Activated CD8-positive, alpha-beta memory T cell treated with anti-CD3 and anti-CD28 coated beads, Interleukin-2, amount 50 U/mL, for 1 hour (primary cell): ENCODE measurements around the gene SSR1.
"Not testable (repeated sequence)": the region's sequence is repeated elsewhere in the genome, so short reads cannot be mapped to it uniquely, and the experiment has no call there.

Experiments
- DNase-seq: peaks from one replicate; pipeline ENCODE4 v3.0.0-alpha.2; 2020; ENCODE audit errors: extremely low read depth

SSR1 gene

GRCh38 chr6:7312616-7313504 lies at the start of gene SSR1:
TSS of gene SSR1 (minus strand) at chr6:7313199. CDS start at chr6:7313120, 79 bp downstream.
- peak; percentile 75 for DNase-seq

GRCh38 chr6:7351916-7352315 lies 38.9 kb upstream of the SSR1 start:
- not testable (repeated sequence) for DNase-seq

- DNase-seq: not testable (repeated sequence)
Observed at GRCh38 chr6:7350591-7350990, 37.6 kb upstream of the SSR1 start.

GRCh38 chr6:7347551-7347997 lies 34.6 kb upstream of the SSR1 start:
- DNase-seq: not testable (repeated sequence)

GRCh38 chr6:7344773-7345450 lies 31.9 kb upstream of the SSR1 start:
- DNase-seq: not testable (repeated sequence)

- DNase-seq: no peak
Observed at GRCh38 chr6:7343546-7344475, 30.8 kb upstream of the SSR1 start.

- DNase-seq: no peak
Observed at GRCh38 chr6:7341989-7342742, 29.2 kb upstream of the SSR1 start.

GRCh38 chr6:7341271-7341670 lies 28.3 kb upstream of the SSR1 start:
- DNase-seq: no peak

- not testable (repeated sequence) for DNase-seq
Observed at GRCh38 chr6:7339007-7339732, 26.2 kb upstream of the SSR1 start.

GRCh38 chr6:7338031-7338430 lies 25.0 kb upstream of the SSR1 start:
- DNase-seq: no peak

GRCh38 chr6:7335519-7335918 lies 22.5 kb upstream of the SSR1 start:
- no peak for DNase-seq

- no peak for DNase-seq
Observed at GRCh38 chr6:7334685-7335084, 21.7 kb upstream of the SSR1 start.

GRCh38 chr6:7332090-7332745 lies 19.2 kb upstream of the SSR1 start:
- no peak for DNase-seq

- no peak for DNase-seq
Observed at GRCh38 chr6:7331452-7331851, 18.5 kb upstream of the SSR1 start.

- DNase-seq: no peak
Observed at GRCh38 chr6:7328243-7328642, 15.2 kb upstream of the SSR1 start.

- DNase-seq: no peak
Observed at GRCh38 chr6:7325750-7326149, 12.8 kb upstream of the SSR1 start.

GRCh38 chr6:7324520-7324919 lies 11.5 kb upstream of the SSR1 start:
- DNase-seq: no peak

- no peak for DNase-seq
Observed at GRCh38 chr6:7323074-7323473, 10.1 kb upstream of the SSR1 start.

GRCh38 chr6:7321866-7322265 lies 8.9 kb upstream of the SSR1 start:
- DNase-seq: not testable (repeated sequence)

- DNase-seq: not testable (repeated sequence)
Observed at GRCh38 chr6:7319406-7319805, 6.4 kb upstream of the SSR1 start.
